BE2C (cell line): Measurements from ENCODE around the gene HIP1.

Experiments
- DNase-seq: peaks from one replicate; pipeline ENCODE4 v3.0.0-alpha.2; 2020
- H3K27me3 ChIP-seq: fragments of 250-450 bp; sonication (Bioruptor Pico); 2 replicates; pipeline ENCODE4 v1.5.1; 2020; ENCODE audit warnings: mild to moderate bottlenecking
- H3K36me3 ChIP-seq: fragments of 250-450 bp; sonication (Bioruptor Pico); 2 replicates; pipeline ENCODE4 v1.5.1; 2020; ENCODE audit warnings: mild to moderate bottlenecking
- H3K4me1 ChIP-seq: fragments of 250-450 bp; sonication (Bioruptor Pico); 2 replicates; pipeline ENCODE4 v1.5.1; 2020
- H3K4me3 ChIP-seq: 2 replicates; pipeline ENCODE4 v1.5.1; 2011; ENCODE audit warnings: low read depth, low read length
- H3K9me3 ChIP-seq: fragments of 250-450 bp; sonication (Bioruptor Pico); 2 replicates; pipeline ENCODE4 v1.5.1; 2020
- CTCF ChIP-seq: IDR thresholded peaks from 2 replicates; pipeline ENCODE4 v1.5.1; 2012; ENCODE audit warnings: mild to moderate bottlenecking, low read depth, low read length

Gene HIP1

DNA sequence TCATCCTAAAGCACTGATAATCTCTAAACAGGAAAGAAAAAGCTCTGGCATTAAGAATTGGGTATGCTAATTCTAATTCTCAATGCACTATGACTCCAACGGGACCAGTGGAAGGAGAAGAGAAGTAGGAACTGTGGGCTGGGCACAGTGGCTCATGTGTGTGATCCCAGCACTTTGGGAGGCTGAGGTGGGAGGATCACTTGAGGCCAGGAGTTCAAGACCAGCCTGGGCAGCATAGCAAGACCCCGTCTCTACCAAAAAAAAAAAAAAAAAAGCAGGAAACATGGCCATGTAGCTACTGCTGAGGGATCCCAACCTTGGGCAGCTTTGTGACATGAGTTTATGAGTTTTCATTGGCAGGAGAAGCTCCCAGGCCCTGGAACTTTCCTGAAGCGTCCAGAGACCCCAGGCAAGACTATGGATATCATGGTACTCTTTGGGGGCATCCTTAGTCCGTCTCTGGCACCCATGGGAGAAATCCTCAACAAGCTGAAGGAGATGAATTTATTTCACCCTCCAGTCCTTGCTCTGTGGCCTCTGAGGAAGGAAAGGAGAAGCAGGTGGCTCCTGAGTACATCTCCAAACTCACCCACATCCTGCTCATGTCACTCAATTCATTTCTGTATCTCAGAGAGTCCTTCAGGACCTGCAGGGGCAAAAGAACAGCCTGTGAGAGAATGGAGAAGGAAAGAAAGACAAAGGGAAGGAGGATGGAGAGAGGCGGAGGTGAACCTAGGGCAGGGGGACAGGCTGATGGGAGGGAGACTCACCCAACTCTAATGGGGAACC, 147.1 kb downstream of the HIP1 start:
- H3K9me3 ChIP-seq, result no peaks in the 10 kb centered on the region
- no peak for DNase-seq
- no peaks in the 10 kb centered on the region for H3K27me3 ChIP-seq
- TF ChIP-seq CTCF, result no peak
- H3K36me3 ChIP-seq, result no peaks in the 10 kb centered on the region
- H3K4me1 ChIP-seq, result no peaks in the 10 kb centered on the region
- no peak overlapping the region for H3K4me3 ChIP-seq

DNA sequence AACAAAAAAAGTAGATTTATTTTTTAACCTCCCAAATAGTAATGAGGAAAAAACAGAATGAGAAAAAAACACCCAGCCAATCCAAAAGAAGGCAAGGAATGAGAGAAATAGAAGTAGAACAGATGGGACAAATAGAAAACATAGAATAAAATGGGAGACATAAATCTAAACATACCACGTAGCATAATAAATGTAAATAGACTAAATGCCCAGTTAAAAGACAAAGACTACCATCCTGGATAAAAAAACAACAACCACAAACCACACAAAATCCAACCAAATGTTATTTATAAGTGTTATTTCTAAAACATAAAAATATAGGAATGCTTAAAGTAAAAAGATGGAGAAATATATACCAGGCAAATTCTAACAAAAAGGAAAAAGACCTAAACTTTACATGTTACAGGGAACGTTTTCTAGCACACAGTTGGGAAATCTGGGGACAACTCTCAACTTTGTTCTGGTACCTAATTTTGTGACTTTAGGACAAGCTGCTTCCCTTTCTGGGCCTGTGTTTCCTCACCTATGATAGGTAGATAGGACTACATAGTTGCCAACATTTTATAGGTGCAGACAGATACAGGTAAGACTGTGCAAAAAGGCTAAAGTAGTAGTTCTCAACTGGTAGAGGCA, 148.3 kb downstream of the HIP1 start:
- no peaks in the 10 kb centered on the region for H3K36me3 ChIP-seq
- no peak overlapping the region for H3K4me3 ChIP-seq
- no peaks in the 10 kb centered on the region for H3K27me3 ChIP-seq
- H3K4me1 ChIP-seq, result no peaks in the 10 kb centered on the region
- no peak for TF ChIP-seq CTCF
- DNase-seq, result no peak
- H3K9me3 ChIP-seq, result no peaks in the 10 kb centered on the region

DNA sequence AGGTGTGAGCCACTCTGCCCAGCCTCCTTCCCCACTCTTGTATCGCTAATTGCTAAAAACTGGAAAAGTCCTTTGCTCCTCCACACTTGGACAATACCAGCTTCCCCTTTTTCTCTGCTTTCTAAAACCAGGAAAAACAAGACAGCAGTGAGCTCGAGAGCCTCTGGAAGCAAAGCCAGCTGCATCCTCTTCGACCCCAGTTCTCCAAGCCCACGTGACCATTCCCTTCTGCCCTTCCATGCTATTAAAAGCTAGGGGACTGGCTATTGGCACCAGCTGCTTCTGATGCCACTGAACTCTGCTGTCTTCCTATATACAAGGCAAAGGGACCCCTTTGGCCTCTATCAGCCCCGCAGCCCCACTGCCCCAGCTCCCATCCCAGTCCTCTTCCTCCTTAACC, 154.4 kb downstream of the HIP1 start:
- H3K27me3 ChIP-seq, result no peaks in the 10 kb centered on the region
- TF ChIP-seq CTCF, result no peak
- no peaks in the 10 kb centered on the region for H3K36me3 ChIP-seq

GRCh38 chr7:75583255-75583654, 155.5 kb downstream of the HIP1 start:
- TF ChIP-seq CTCF, result no peak
- no peak for DNase-seq
- Histone ChIP-seq H3K9me3 (no peaks in the 10 kb centered on the region), H3K27me3 (no peaks in the 10 kb centered on the region), H3K4me3 (no peak overlapping the region), H3K36me3 (no peaks in the 10 kb centered on the region), H3K4me1 (no peaks in the 10 kb centered on the region)

More for the DNA sequence above, 154.4 kb downstream of the HIP1 start:
- DNase-seq, result no peak
- Histone ChIP-seq H3K4me1 (no peaks in the 10 kb centered on the region), H3K4me3 (no peak overlapping the region), H3K9me3 (no peaks in the 10 kb centered on the region)

DNA sequence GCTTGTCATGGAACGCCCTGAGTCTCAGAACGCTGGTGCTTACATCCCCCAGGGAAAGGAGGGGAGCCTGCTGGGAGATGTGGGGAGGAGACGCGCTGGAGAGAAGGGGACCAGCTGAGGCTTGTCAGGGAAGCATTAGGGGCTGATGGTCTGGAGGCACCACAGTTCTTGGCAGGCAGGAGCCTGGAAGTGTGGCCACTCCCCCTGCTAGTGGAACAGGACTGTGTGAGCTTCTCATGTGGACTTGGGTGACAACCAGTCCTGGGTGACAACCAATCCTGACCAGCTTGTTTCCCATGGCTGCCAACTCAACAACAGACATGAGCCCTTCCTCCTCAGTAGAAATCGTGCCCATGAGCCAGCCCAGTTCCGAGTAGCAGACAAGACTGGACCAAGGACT, 158.8 kb downstream of the HIP1 start:
- Histone ChIP-seq H3K4me1 (peaks cover 3% of the 10 kb centered on the region; the same call in 1 of the 2 replicates), H3K9me3 (no peaks in the 10 kb centered on the region), H3K27me3 (no peaks in the 10 kb centered on the region), H3K4me3 (no peak overlapping the region), H3K36me3 (no peaks in the 10 kb centered on the region)
- DNase-seq, result no peak
- TF ChIP-seq CTCF, result no peak

- H3K36me3 ChIP-seq, result no peaks in the 10 kb centered on the region
- peaks cover 3% of the 10 kb centered on the region; the same call in 1 of the 2 replicates for H3K4me1 ChIP-seq
- H3K27me3 ChIP-seq, result no peaks in the 10 kb centered on the region
- H3K4me3 ChIP-seq, result no peak overlapping the region
- no peak for TF ChIP-seq CTCF
- no peaks in the 10 kb centered on the region for H3K9me3 ChIP-seq
- DNase-seq, result no peak
These were observed 160.7 kb downstream of the HIP1 start for GRCh38 chr7:75578081-75578480.
